T47D (cell line): ENCODE measurements around the gene SLC26A1.

Experiments
- DNase-seq, 2 experiments: peaks; one replicate each; pipeline versions ENCODE4 v3.0.0 to v3.0.0-alpha.2; 2011 to 2012; ENCODE audit warnings: low read depth in 1 of 2, low spot score in 1 of 2
- JUND ChIP-seq: IDR thresholded peaks from 2 replicates; pipeline ENCODE4 v1.6.1; 2012; ENCODE audit warnings: low read depth
- in situ Hi-C: cut with HindIII; loops from 2 replicates; pipeline ENCODE4 v1.10.0; 2016; ENCODE audit warnings: low sequenced_read_pairs, low pct_unique_long_range_greater_than_20kb

SLC26A1 gene

DNA sequence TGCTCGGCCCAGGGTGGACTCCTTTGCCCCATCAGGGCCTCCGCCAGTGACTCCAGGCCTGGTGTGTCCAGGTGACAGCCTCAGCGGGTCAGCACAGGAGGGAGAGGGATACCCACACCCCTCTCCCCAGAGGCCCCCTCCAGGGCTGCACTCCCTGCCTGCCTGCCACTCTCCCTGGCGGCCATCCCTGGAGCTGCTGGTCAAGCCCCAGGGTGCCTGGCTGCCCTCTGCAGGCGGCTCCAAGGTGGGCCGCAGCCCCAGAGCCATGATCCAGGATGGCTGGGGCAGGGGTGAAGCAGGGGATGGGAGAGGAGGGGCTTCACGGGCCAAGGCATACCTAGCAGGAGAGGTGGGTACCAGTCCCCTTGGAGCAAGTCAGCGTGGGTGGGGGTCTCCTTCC lies 22.0 kb upstream of the SLC26A1 start:
- in situ Hi-C loops = no loop called here
- no peak for TF ChIP-seq JUND
- DNase-seq = no peak

DNA sequence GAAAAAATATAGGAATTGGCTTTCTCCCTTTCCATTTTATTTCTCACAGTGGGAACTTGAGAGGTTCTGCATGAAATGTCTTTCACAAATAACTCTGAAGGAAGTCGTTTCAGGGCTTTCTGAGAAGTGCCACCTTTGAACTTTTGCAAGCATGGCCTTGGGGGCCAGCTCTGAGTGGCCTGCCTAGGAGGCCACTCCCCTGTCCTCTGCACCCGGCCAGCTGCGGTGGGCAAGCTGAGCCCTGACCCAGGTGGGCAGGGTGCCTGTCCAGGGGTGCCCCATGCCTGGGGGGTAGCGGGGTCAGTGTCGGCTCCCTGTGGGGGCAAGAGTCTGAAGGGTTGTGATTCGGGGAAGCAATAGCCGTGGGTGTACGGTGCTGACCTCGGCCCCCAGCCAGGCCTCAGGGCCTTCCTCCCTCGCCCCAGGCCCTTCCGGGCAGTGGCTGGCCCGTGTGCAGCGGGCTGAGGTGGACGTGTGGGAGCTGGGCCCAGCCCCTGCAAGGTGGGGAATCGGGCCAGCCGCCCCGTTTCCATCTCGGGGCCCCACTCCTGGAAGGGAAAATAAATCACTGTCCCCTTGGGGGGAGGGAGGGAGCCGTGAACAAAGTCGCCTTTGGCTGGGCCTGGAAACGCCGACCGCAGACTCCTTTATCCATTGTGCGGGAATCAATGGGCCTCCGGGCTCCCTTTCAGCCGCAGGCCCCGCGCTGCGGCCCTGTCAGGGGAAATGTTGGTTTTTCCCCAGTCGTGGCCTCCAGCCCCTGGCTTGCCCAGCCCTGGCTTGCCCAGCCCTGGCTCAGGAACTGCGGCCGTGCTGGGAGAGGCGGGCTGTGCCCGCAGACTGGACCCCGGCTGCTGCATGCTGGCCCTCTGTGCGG lies 21.3 kb upstream of the SLC26A1 start:
- no peak for TF ChIP-seq JUND
- DNase-seq = no peak
- in situ Hi-C loops = no loop called here

DNA sequence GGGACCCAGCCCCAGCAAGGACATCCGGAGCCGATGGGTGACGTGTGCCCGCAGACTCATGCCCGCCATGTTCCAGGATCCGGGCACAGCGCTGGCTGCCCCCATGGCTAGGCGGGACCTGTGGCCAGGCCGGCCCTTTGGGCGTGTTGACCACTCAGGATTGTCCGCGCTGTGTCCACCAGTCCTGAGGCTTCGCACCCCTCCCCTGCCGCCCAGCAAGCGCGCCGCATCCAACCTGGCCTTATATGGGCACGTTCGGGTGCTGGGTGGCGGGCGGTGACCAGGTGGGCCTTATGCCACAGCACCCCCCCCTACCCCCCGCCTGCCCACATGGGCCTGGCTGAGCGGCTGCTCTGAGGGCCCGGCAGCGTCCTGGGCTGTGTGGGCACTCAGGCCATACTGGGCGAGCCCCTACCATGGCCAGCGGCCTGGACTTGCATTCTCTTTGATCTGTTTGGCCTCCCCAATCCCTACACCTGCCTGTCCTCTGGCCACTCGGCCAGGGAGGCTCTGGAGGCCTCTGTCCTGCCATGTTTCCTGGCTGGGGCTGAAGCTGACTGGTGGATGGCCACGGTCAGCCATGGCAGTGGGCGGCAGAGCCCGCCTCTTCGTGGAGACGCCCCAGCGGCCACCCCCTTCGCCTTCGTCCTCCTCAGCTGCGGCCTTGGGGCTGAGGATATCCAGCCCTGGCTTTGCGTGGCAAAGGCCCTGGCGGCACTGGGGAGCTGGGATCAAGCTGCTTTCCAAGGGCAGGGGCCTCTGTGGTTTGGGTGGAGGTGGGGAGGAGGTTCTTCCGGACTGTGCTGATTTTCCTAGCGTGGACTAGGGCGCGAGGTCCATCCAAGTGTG lies 20.2 kb upstream of the SLC26A1 start:
- no peak for DNase-seq
- in situ Hi-C loops = no loop called here
- TF ChIP-seq JUND = no peak

DNA sequence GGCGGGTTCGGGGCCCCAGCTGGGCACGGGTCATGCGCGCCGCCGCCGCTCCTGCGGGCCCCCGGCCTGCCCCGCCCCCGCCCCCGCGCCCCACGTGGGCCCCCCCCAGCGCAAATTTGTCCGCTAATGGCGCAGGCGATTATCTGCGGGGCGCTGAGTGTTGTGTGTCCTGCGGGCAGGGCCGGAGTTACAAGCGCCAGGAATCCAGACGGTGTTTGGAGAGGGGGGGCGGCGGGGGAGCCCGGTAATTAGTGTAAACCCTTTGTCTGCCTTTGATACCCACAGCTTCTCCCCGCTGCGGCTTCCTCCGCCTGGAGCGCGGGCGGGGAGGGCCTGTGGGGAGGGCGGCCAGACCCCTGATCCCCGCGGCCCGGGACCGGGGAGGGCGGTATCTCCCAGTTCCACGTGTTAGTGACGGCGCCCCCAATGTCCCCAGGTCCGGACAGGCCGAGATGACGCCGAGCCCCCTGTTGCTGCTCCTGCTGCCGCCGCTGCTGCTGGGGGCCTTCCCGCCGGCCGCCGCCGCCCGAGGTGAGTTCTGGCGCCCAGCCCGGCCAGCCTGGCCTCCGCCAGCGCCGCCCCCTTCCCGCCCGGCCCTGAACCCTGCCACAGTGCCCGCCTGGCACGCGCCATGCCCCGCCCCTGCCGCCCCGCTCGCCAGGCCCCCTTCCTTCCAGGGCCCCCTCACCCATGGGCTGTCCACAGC lies 19.0 kb upstream of the SLC26A1 start:
- in situ Hi-C loops = no loop called here
- DNase-seq = peak in 1 of 2 experiments; percentile 59
- no peak for TF ChIP-seq JUND

DNA sequence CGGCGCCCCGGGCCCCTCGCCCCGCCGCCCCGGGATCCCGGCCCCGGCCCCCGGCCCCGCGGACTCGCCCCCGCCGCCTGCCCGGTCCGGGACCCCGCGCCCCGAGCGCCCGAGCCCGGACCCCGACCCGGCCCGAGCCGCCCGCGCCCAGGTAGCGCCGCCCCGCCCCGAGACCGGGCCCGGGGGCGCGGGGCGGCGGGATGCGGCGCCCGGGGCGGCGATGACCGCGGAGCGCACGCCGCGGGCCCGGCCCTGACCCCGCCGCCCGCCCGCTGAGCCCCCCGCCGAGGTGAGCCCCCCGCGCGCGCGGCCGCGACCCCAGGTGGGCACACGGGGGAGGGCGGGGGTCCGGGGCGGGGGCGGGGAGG lies 18.4 kb upstream of the SLC26A1 start:
- in situ Hi-C loops = no loop called here
- no peak for DNase-seq

DNA sequence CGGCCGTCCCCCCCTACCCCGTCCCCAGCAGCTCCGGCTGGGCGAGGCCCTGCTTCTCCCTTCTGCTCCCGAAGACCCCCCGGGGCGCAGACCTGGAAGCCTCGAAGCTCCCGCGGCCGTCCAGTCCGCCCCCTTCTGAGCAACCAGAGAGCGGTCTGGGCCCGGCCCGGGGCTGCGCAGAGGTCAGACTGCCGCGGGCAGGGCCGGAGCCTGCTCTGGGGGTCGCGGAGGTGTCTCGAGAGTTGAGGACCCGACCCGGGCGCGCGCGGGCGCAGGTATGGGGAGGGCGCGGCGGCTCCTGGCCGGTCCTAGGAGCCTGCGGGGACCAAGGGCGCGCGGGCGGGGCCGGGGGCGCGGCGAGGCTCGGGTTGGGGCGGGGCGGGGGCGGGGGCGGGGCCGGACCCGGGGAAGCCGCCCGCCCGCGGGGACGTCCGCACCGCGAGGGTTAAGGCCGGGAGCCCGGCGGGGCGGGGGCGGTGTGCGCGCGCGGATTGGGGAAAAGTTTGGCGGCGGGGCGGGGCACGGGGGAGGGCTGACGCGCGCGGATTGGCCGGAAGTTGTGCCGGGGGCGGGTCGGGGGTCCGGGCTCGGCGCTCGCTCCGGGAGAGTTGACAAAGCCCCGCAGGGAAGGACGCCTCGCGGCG lies 17.9 kb upstream of the SLC26A1 start, which contains the start of gene FGFRL1:
FGFRL1 (plus strand) TSS at position 605 of the 644 bp plus-strand sequence. CDS start 860 bp downstream, outside the sequence.
- peak; percentile 95 for DNase-seq

More for the DNA sequence above, 18.4 kb upstream of the SLC26A1 start:
- TF ChIP-seq JUND = no peak

DNA sequence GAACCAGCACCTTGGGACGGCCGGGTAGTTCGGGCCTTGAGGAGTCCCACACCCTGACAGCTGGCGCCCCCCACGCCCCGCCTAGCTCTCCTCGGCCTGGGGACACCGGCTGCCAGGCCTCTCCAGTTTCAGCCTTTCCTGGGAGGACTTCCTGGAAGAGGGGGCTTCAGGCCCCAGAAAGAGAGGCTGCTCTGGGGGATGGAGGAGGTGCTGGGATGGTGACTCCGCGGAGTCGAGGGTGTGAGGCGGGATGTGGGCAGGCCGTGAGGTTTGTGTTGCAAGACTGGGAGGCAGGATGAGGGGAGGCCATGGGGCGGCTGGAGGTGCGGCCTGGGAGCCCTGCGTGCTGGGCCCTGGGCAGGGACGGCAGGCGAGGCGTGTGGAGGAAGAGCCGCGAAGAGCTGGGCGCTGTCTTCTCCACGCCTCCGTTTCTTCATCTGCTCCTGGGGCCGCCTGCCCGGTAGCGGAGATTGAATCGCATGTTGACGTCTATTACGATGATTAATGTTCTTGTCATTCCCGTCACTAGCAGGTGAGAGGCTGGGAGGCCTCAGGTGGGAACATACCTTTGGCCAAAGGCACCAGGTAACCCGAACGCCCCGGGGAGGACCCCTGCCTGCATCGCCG lies 17.3 kb upstream of the SLC26A1 start:
- DNase-seq = peak in 1 of 2 experiments; percentile 84
- TF ChIP-seq JUND = no peak
- in situ Hi-C loops = no loop called here

More for the DNA sequence above, 17.9 kb upstream of the SLC26A1 start, which contains the start of gene FGFRL1:
- TF ChIP-seq JUND = no peak
- in situ Hi-C loops = no loop called here

DNA sequence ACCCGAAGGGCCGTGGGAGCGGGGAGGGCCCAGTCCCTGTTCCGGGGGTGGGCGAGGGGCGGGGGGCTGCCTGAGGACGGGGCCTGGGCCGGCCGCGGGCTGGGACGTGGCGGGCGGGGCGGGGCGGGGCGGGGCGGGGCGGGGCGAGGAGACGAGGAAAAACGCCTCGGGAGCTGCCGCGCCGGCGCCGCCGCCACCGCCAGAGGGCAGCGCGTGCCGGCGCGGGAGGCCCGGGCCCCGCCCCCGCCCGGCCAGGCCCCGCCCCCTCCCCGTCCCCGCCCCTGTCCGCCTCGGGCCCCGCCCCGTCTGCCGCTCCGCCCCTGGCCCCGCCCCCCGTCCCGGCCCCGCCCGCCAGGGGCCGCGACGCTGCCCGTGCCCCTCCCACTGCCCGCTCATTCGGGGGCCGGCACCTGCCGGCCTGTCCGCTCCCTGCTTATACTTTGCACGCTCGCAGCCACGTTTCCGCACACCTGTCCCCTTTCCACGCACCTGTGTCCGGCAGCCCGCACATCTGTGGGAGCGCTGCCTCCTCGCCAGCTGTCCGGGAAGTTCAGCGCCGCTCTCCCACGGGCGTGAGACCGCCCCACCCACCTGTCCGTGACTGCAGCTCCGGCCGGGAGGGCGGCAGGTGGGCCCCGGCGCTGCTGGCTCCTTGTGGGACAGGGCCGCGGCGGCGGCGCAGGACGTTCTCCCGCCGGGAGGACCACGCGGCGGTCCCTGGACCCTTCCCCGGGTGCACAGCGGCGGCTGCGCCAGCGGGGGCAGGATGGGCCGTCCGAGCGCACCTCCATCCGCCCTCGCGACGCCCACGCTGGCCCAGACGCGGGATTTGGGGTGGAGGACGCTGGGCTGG lies 16.6 kb upstream of the SLC26A1 start:
- in situ Hi-C loops = no loop called here
- peak in 1 of 2 experiments; percentile 77 for DNase-seq
- no peak for TF ChIP-seq JUND

DNA sequence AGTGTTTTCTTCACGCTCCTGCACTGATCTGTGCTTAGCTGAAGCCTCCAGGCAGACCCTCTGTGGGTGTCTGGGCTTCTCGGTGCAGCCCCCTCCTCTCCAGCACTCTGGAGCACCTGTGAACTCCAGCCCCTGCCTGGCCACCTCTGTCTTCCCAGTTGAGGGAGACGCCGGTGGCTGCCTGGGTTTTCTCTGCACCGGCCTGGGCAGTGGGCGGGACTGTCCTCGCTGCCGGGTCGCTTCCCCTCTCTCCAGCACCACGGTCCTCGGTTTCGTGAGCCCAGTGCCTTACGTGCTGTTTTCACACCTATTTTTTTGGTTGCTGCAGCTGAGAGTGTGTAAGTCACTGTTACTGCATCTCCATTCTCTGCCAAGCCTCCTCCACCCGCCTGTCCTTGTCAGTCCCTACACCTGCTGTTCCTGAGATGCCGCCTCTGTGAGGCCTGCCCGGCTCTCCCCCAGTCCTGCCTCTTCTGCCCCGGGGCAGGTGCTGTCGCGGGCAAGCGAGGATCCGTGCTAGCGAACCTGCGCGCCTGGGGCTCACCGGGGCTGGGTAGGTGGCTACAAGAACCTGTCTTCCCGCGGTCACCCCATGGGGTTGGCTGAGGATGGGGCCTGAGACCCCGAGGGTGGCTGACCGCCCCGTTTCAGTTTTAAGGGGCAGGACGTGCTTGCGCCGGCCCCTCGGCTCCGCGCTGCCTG lies 15.8 kb upstream of the SLC26A1 start:
- peak in 1 of 2 experiments; percentile 65 for DNase-seq
- in situ Hi-C loops = no loop called here
- TF ChIP-seq JUND = no peak

DNA sequence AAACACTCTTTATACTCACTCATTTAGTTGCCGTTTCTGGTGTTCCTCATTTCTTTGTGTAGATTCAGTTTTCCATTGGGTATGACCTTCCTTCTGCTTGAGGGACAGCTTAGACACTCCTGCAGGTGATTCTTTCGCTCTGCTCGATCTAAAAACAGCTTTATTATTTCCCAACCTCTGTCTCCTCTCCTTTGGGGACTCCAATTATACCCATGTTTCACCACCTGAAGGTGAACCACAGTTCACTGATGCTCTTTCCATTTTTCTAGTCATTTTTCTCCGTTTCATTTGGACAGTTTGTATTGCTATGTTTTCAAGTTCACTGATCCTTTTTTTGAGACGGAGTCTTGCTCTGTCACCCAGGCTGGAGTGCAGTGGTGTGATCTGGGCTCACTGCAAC lies 13.7 kb upstream of the SLC26A1 start:
- DNase-seq = no peak
- in situ Hi-C loops = no loop called here
- no peak for TF ChIP-seq JUND
